Endothelial cell of umbilical vein (primary cell): ENCODE measurements around the gene FRMD4A. TPM values are rescaled to one million over a fixed set of nuclear protein-coding genes. Genes with fewer than 3 reads are reported as not detected.

Experiments used
- BruUV-seq: library from RNA; stranded (reverse); fragments of 400-500 nt; replicated peaks from 2 replicates; lab custom pipeline; 2021; lab: Mats Ljungman, UMichigan
- CTCF ChIA-PET: fragments of 300-600, 350-600 bp; sonication (Branson Sonifier 250); formaldehyde crosslinking; loops from one replicate; lab custom pipeline; 2021; ENCODE audit warnings: antibody characterized with exemption, inconsistent platforms; lab: Charles Lee
- POLR2A ChIA-PET: fragments of 300-600, 350-600 bp; sonication (Branson Sonifier 250); formaldehyde crosslinking; loops from one replicate; lab custom pipeline; 2021; ENCODE audit warnings: antibody characterized with exemption, inconsistent platforms; lab: Charles Lee
- DNase-seq: peaks from one replicate; pipeline ENCODE4 v3.0.0-alpha.2; 2011; ENCODE audit warnings: low read depth, low spot score
- FAIRE-seq: peaks from 2 replicates; lab custom pipeline; 2011; peaks lifted over from hg19 to GRCh38; lab: Jason Lieb, UNC
- H2AFZ ChIP-seq: 2 replicates; pipeline ENCODE4 v1.6.0; 2012; ENCODE audit warnings: low read depth, low read length, control low read depth, inconsistent platforms
- H3K27ac ChIP-seq: 2 replicates; pipeline ENCODE4 v1.5.1; 2011; ENCODE audit warnings: low read depth, mild to moderate bottlenecking, control low read depth, low read length, moderate library complexity; ENCODE audit not compliant: insufficient read depth
- H3K27me3 ChIP-seq, 2 experiments: 2 replicates each; pipeline versions ENCODE4 v1.6.0 to v1.6.1; 2011; ENCODE audit warnings: low read length in 2 of 2, mixed read lengths in 1 of 2; ENCODE audit not compliant: control insufficient read depth in 2 of 2, insufficient read depth in 2 of 2
- H3K36me3 ChIP-seq, 2 experiments: 2 replicates in 1 of 2; 3 replicates in 1 of 2; pipeline ENCODE4 v1.5.1; 2011; ENCODE audit warnings: low read length in 2 of 2, mild to moderate bottlenecking in 1 of 2, moderate library complexity in 1 of 2; ENCODE audit not compliant: control insufficient read depth in 2 of 2, insufficient read depth in 2 of 2; ENCODE audit errors: extremely low read depth in 1 of 2
- H3K4me1 ChIP-seq: 3 replicates; pipeline ENCODE4 v1.5.1; 2011; ENCODE audit warnings: mild to moderate bottlenecking, low read length; ENCODE audit not compliant: control insufficient read depth, insufficient read depth; ENCODE audit errors: extremely low read depth
- H3K4me2 ChIP-seq: 2 replicates; pipeline ENCODE4 v1.6.1; 2011; ENCODE audit warnings: low read length, control low read depth, mixed read lengths; ENCODE audit not compliant: insufficient read depth
- H3K4me3 ChIP-seq, 3 experiments: fragments of 200-600 bp in 1 of 3; sonication (generic), shearing (Covaris generic) in 1 of 3; replicated peaks in 1 of 3; 2 replicates each; pipeline ENCODE4 v1.5.1; 2011 to 2016; ENCODE audit warnings: control low read depth in 3 of 3, low read length in 3 of 3, mild to moderate bottlenecking in 2 of 3, inconsistent platforms in 1 of 3, low read depth in 1 of 3, moderate library complexity in 1 of 3; ENCODE audit not compliant: insufficient read depth in 1 of 3
- H3K79me2 ChIP-seq: 2 replicates; pipeline ENCODE4 v1.6.0; 2012; ENCODE audit warnings: low read length, inconsistent platforms; ENCODE audit not compliant: control insufficient read depth, insufficient read depth
- H3K9ac ChIP-seq: replicated peaks from 2 replicates; pipeline ENCODE3; 2011; ENCODE audit warnings: low read length, control low read depth; ENCODE audit not compliant: insufficient read depth; ENCODE audit errors: extremely low read depth
- H3K9me1 ChIP-seq: replicated peaks from 3 replicates; pipeline ENCODE4 v1.6.0; 2011; ENCODE audit warnings: mild to moderate bottlenecking, low read length; ENCODE audit not compliant: control insufficient read depth, insufficient read depth; ENCODE audit errors: extremely low read depth
- H3K9me3 ChIP-seq: replicated peaks from 2 replicates; pipeline ENCODE4 v1.5.1; 2012; ENCODE audit warnings: low read length, inconsistent platforms; ENCODE audit not compliant: control insufficient read depth, insufficient read depth
- H4K20me1 ChIP-seq: replicated peaks from 2 replicates; pipeline ENCODE3; 2011; ENCODE audit warnings: mild to moderate bottlenecking, low read length; ENCODE audit not compliant: control insufficient read depth, insufficient read depth; ENCODE audit errors: extremely low read depth
- CTCF ChIP-seq, 2 donors: IDR thresholded peaks; 1 replicate in 1 of 2; 2 replicates in 1 of 2; pipeline ENCODE4 v1.5.1; 2011; ENCODE audit warnings: low read length in 2 of 2, mild to moderate bottlenecking in 2 of 2, moderate library complexity in 2 of 2, control low read depth in 1 of 2, inconsistent platforms in 1 of 2, low read depth in 1 of 2; ENCODE audit not compliant: insufficient read depth in 1 of 2; ENCODE audit errors: extremely low read depth in 1 of 2
- EZH2 ChIP-seq: IDR thresholded peaks from 2 replicates; pipeline ENCODE4 v1.6.1; 2012; ENCODE audit warnings: borderline replicate concordance, low read depth, mild to moderate bottlenecking, moderate library complexity, low read length, inconsistent platforms; ENCODE audit not compliant: severe bottlenecking
- FOS ChIP-seq: IDR thresholded peaks from 2 replicates; pipeline ENCODE4 v1.6.1; 2011; ENCODE audit warnings: mild to moderate bottlenecking, low read length, moderate library complexity, borderline replicate concordance; ENCODE audit not compliant: insufficient read depth
- GATA2 ChIP-seq: IDR thresholded peaks from 2 replicates; pipeline ENCODE4 v1.7.0; 2011; ENCODE audit warnings: low read depth, mild to moderate bottlenecking, moderate library complexity, mixed read lengths, low read length; ENCODE audit not compliant: insufficient read length, insufficient read depth
- JUN ChIP-seq: IDR thresholded peaks from 2 replicates; pipeline ENCODE4 v1.6.1; 2011; ENCODE audit warnings: borderline replicate concordance, low read depth; ENCODE audit not compliant: insufficient read length, insufficient read depth
- MAX ChIP-seq: IDR thresholded peaks from 2 replicates; pipeline ENCODE4 v1.6.1; 2011; ENCODE audit not compliant: insufficient read depth, insufficient read length
- MYC ChIP-seq: IDR thresholded peaks from one replicate; pipeline ENCODE4 v1.6.1; 2011; ENCODE audit warnings: mild to moderate bottlenecking, low read depth, low read length
- POLR2A ChIP-seq: IDR thresholded peaks from 2 replicates; pipeline ENCODE4 v1.6.1; 2012; ENCODE audit warnings: low read depth, mild to moderate bottlenecking, control low read depth, low read length
- POLR2AphosphoS5 ChIP-seq: IDR thresholded peaks from 2 replicates; pipeline ENCODE4 v1.6.1; 2012; ENCODE audit warnings: low read depth, mild to moderate bottlenecking, control low read depth, low read length, moderate library complexity; ENCODE audit not compliant: insufficient read depth
- dilution Hi-C: fragments of 300-500 bp; cut with MboI; formaldehyde crosslinking; loops from one replicate; pipeline ENCODE4 v1.15.0; 2019; ENCODE audit warnings: low sequenced_read_pairs; ENCODE audit not compliant: extremely low pct_ligation_motif_present
- intact Hi-C: fragments of 100-400 bp; cut with micrococcal nuclease; formaldehyde crosslinking; loops from one replicate; pipeline ENCODE4 v1.10.0; 2022
- polyA plus RNA-seq, 4 experiments: library from polyadenylated mRNA; depleted of rRNA in 3 of 4; stranded (reverse) in 3 of 4; unstranded in 1 of 4; fragments of >200 nt; gene quantifications; 2 replicates each; pipeline versions ENCODE4 v1.2.1 to v1.2.3, GENCODE V29; 2011 to 2012; ENCODE audit warnings: missing spikeins in 1 of 4
- total RNA-seq: library from RNA; stranded (reverse); gene quantifications from 2 replicates; pipeline ENCODE4 v1.2.3, GENCODE V29; 2021

The FRMD4A gene
- total and polyA plus RNA-seq, 2 donors (not counting 3 experiments of a cell fraction or from before 2014, with no cell fraction given), result 123 to 148 TPM

GRCh38 chr10:13724484-13724883 lies 606.2 kb downstream of the FRMD4A start:
- DNase-seq (no peak), FAIRE-seq (no peak)
- Histone ChIP-seq H3K9ac (no peak overlapping the region), H3K4me3 (no peak overlapping the region), H3K9me3 (no peaks in the 10 kb centered on the region), H3K9me1 (no peaks in the 10 kb centered on the region), H3K27me3 (no peaks in the 10 kb centered on the region), H3K4me1 (no peaks in the 10 kb centered on the region), H4K20me1 (no peaks in the 10 kb centered on the region), H3K27ac (no peak overlapping the region), H2AFZ (no peak overlapping the region), H3K4me2 (no peak overlapping the region), H3K79me2 (no peaks in the 10 kb centered on the region), H3K36me3 (peaks cover 8 to 18% of the 10 kb centered on the region in 2 experiments)
- TF ChIP-seq POLR2AphosphoS5 (no peak), EZH2 (no peak), FOS (no peak), CTCF (IDR thresholded peaks at IDR 0.05; ENCODE audit: extremely low read depth in 1 of 2, insufficient read depth in 1 of 2, low read depth in 1 of 2, low read length in 2 of 2) (no peak), MAX (no peak), JUN (no peak), GATA2 (no peak), MYC (no peak), POLR2A (no peak)
- dilution Hi-C loops (no loop called here), intact Hi-C loops (no loop called here)
- POLR2A ChIA-PET, result no interaction called here
- CTCF ChIA-PET, result no interaction called here
- no TSS peak for BruUV-seq
